SU-DHL-6 (cell line): ENCODE measurements around the gene IGFBP7.
A peak's percentile ranks its signal among the peaks of the same experiment; 100 is the strongest.

Experiments used
- H2AFZ ChIP-seq: fragments of 200-600 bp; sonication (generic); 2 replicates; pipeline ENCODE4 v1.6.1; 2014; ENCODE audit warnings: low read depth, mild to moderate bottlenecking, moderate library complexity, mixed read lengths, antibody characterized with exemption, low read length; ENCODE audit not compliant: severe bottlenecking
- H3F3A ChIP-seq: fragments of 200-600 bp; shearing (Covaris generic); 2 replicates; pipeline ENCODE4 v1.6.0; 2016; ENCODE audit warnings: antibody characterized with exemption, mild to moderate bottlenecking; ENCODE audit not compliant: insufficient read depth
- H3K27ac ChIP-seq: fragments of 200-600 bp; sonication (generic); 2 replicates; pipeline ENCODE4 v1.5.1; 2016; ENCODE audit warnings: low read depth, mild to moderate bottlenecking, low read length, moderate library complexity, mixed read lengths
- H3K27me3 ChIP-seq: fragments of 200-600 bp; sonication (generic), shearing (Covaris generic); 2 replicates; pipeline ENCODE4 v1.6.0; 2014; ENCODE audit warnings: mild to moderate bottlenecking, low read length
- H3K36me3 ChIP-seq: fragments of 200-600 bp; sonication (generic); 2 replicates; pipeline ENCODE4 v1.6.1; 2014; ENCODE audit warnings: mild to moderate bottlenecking, low read length, mixed read lengths
- H3K4me2 ChIP-seq: fragments of 300-600, 200-600 bp; shearing (Covaris generic), sonication (generic); 2 replicates; pipeline ENCODE4 v1.6.0; 2014; ENCODE audit warnings: low read length, low read depth, mild to moderate bottlenecking; ENCODE audit not compliant: poor library complexity, severe bottlenecking
- H3K4me3 ChIP-seq: fragments of 200-600 bp; sonication (generic); 2 replicates; pipeline ENCODE4 v1.5.1; 2014; ENCODE audit warnings: antibody characterized with exemption, low read length, mild to moderate bottlenecking, mixed read lengths; ENCODE audit not compliant: insufficient read depth, poor library complexity, severe bottlenecking
- H3K79me2 ChIP-seq: fragments of 200-600 bp; sonication (generic); 2 replicates; pipeline ENCODE4 v1.6.1; 2014; ENCODE audit warnings: mild to moderate bottlenecking, low read length, moderate library complexity; ENCODE audit not compliant: insufficient read depth
- H3K9ac ChIP-seq: fragments of 200-600 bp; sonication (generic); 2 replicates; pipeline ENCODE4 v1.7.0; 2014; ENCODE audit warnings: mild to moderate bottlenecking, low read length
- H3K9me2 ChIP-seq: fragments of 200-600 bp; sonication (generic); replicated peaks from 2 replicates; pipeline ENCODE4 v1.6.1; 2014; ENCODE audit warnings: low read length; ENCODE audit not compliant: insufficient read depth
- H3K9me3 ChIP-seq: fragments of 200-600 bp; sonication (generic); 2 replicates; pipeline ENCODE4 v1.6.1; 2014; ENCODE audit warnings: low read length, mixed read lengths; ENCODE audit not compliant: insufficient read depth
- H4K20me1 ChIP-seq: fragments of 200-600 bp; sonication (generic); 2 replicates; pipeline ENCODE4 v1.6.1; 2014; ENCODE audit warnings: low read depth, mild to moderate bottlenecking, antibody characterized with exemption, low read length, moderate library complexity, mixed read lengths
- CTCF ChIP-seq: fragments of 200-600 bp; sonication (generic); IDR thresholded peaks from one replicate; pipeline ENCODE4 v1.5.1; 2017; ENCODE audit warnings: antibody characterized with exemption, mild to moderate bottlenecking, low read length, moderate library complexity; ENCODE audit not compliant: insufficient read depth, poor library complexity, severe bottlenecking
- EZH2phosphoT487 ChIP-seq: fragments of 200-600 bp; sonication (generic), shearing (Covaris generic); conservative IDR thresholded peaks from 2 replicates; pipeline ENCODE4 v1.6.1; 2018; ENCODE audit warnings: mild to moderate bottlenecking, antibody characterized with exemption, low read length, moderate library complexity, mixed read lengths

The IGFBP7 gene

GRCh38 chr4:57037982-57038604 is 72.1 kb downstream of the IGFBP7 start:
- Histone ChIP-seq H2AFZ (no peak overlapping the region), H3K27ac (no peak overlapping the region), H3F3A (no peaks in the 10 kb centered on the region), H3K36me3 (no peaks in the 10 kb centered on the region), H3K9me2 (no peaks in the 10 kb centered on the region), H3K79me2 (no peaks in the 10 kb centered on the region), H3K4me2 (no peak overlapping the region), H3K27me3 (no peaks in the 10 kb centered on the region), H3K9ac (no peak overlapping the region), H4K20me1 (no peaks in the 10 kb centered on the region), H3K4me3 (no peak overlapping the region), H3K9me3 (no peaks in the 10 kb centered on the region)
- TF ChIP-seq EZH2phosphoT487 (no peak), CTCF (peak; percentile 46)

- no peaks in the 10 kb centered on the region for H3K9me2 ChIP-seq
- H3K4me2 ChIP-seq: no peak overlapping the region
- H3K36me3 ChIP-seq: peaks cover 6% of the 10 kb centered on the region; the same call in 1 of the 2 replicates
- no peaks in the 10 kb centered on the region for H3K27me3 ChIP-seq
- H3K4me3 ChIP-seq: no peak overlapping the region
- H3K27ac ChIP-seq: no peak overlapping the region
- H3K79me2 ChIP-seq: no peaks in the 10 kb centered on the region
- H3K9me3 ChIP-seq: no peaks in the 10 kb centered on the region
- no peak overlapping the region for H2AFZ ChIP-seq
- H3K9ac ChIP-seq: no peak overlapping the region
- H3F3A ChIP-seq: no peaks in the 10 kb centered on the region
- H4K20me1 ChIP-seq: no peaks in the 10 kb centered on the region
- TF ChIP-seq CTCF: no peak
- TF ChIP-seq EZH2phosphoT487: no peak
These were observed 75.7 kb downstream of the IGFBP7 start for GRCh38 chr4:57034520-57034919.

GRCh38 chr4:57023104-57023503 is 87.1 kb downstream of the IGFBP7 start:
- Histone ChIP-seq H3K36me3 (peaks cover 9% of the 10 kb centered on the region; the same call in 1 of the 2 replicates), H3K27ac (no peak overlapping the region), H3K4me3 (no peak overlapping the region), H3K9me3 (no peaks in the 10 kb centered on the region), H3K9ac (no peak overlapping the region), H3K4me2 (no peak overlapping the region), H2AFZ (no peak overlapping the region), H3K27me3 (no peaks in the 10 kb centered on the region), H3F3A (no peaks in the 10 kb centered on the region), H4K20me1 (no peaks in the 10 kb centered on the region), H3K79me2 (no peaks in the 10 kb centered on the region), H3K9me2 (no peaks in the 10 kb centered on the region)
- no peak for TF ChIP-seq EZH2phosphoT487
- no peak for TF ChIP-seq CTCF
